DOHH2 (cell line): ENCODE measurements around the gene KRTAP25-1.

ENCODE experiments used
- H3F3A ChIP-seq: fragments of 200-600 bp; sonication (generic), shearing (Covaris generic); 2 replicates; pipeline ENCODE4 v1.6.0; 2016; ENCODE audit warnings: antibody characterized with exemption, mild to moderate bottlenecking; ENCODE audit not compliant: control insufficient read depth, insufficient read depth
- H3K27ac ChIP-seq: fragments of 200-600 bp; sonication (generic); 2 replicates; pipeline ENCODE4 v1.5.1; 2014; ENCODE audit warnings: low read depth, mild to moderate bottlenecking, low read length, moderate library complexity
- H3K27me3 ChIP-seq: fragments of 200-600 bp; sonication (generic); 2 replicates; pipeline ENCODE4 v1.6.1; 2014; ENCODE audit warnings: mild to moderate bottlenecking, low read length, mixed read lengths; ENCODE audit not compliant: control insufficient read depth
- H3K36me3 ChIP-seq: fragments of 200-600 bp; sonication (generic); 2 replicates; pipeline ENCODE4 v1.6.1; 2014; ENCODE audit warnings: mild to moderate bottlenecking, low read length, moderate library complexity, mixed read lengths; ENCODE audit not compliant: control insufficient read depth
- H3K4me1 ChIP-seq: fragments of 200-600 bp; sonication (generic); 2 replicates; pipeline ENCODE4 v1.6.1; 2014; ENCODE audit warnings: mild to moderate bottlenecking, low read length, mixed read lengths; ENCODE audit not compliant: control insufficient read depth
- H3K4me2 ChIP-seq: fragments of 200-600 bp; sonication (generic); 2 replicates; pipeline ENCODE4 v1.6.0; 2014; ENCODE audit warnings: mild to moderate bottlenecking, low read length, moderate library complexity
- H3K4me3 ChIP-seq: fragments of 200-600 bp; sonication (generic); 2 replicates; pipeline ENCODE4 v1.5.1; 2014; ENCODE audit warnings: mild to moderate bottlenecking, low read length, mixed read lengths
- H3K79me2 ChIP-seq: fragments of 200-600 bp; sonication (generic); 2 replicates; pipeline ENCODE4 v1.6.1; 2014; ENCODE audit warnings: mild to moderate bottlenecking, low read length, mixed read lengths; ENCODE audit not compliant: control insufficient read depth
- H3K9me2 ChIP-seq: fragments of 200-600 bp; sonication (generic); replicated peaks from 2 replicates; pipeline ENCODE4 v1.6.1; 2014; ENCODE audit warnings: mild to moderate bottlenecking, low read length, mixed read lengths; ENCODE audit not compliant: control insufficient read depth
- H3K9me3 ChIP-seq: fragments of 200-600 bp; sonication (generic); 2 replicates; pipeline ENCODE4 v1.6.1; 2014; ENCODE audit warnings: antibody characterized with exemption, low read length, mixed read lengths; ENCODE audit not compliant: control insufficient read depth, insufficient read depth
- H4K20me1 ChIP-seq: fragments of 200-600 bp; sonication (generic); 2 replicates; pipeline ENCODE4 v1.6.0; 2014; ENCODE audit warnings: low read depth, mild to moderate bottlenecking, antibody characterized with exemption, low read length, moderate library complexity; ENCODE audit not compliant: control insufficient read depth, insufficient read depth
- CTCF ChIP-seq: fragments of 200-600 bp; sonication (generic); IDR thresholded peaks from one replicate; pipeline ENCODE4 v1.5.1; 2014; ENCODE audit warnings: antibody characterized with exemption, mild to moderate bottlenecking, low read depth, low read length; ENCODE audit not compliant: poor library complexity, severe bottlenecking
- EZH2phosphoT487 ChIP-seq: fragments of 200-600 bp; sonication (generic); IDR thresholded peaks from 2 replicates; pipeline ENCODE4 v1.6.1; 2017; ENCODE audit warnings: borderline replicate concordance, mild to moderate bottlenecking, antibody characterized with exemption, low read length, moderate library complexity, mixed read lengths

Gene KRTAP25-1

GRCh38 chr21:30243691-30244090 is 45.6 kb downstream of the KRTAP25-1 start:
- TF ChIP-seq CTCF (no peak), EZH2phosphoT487 (no peak)
- Histone ChIP-seq H4K20me1 (no peaks in the 10 kb centered on the region), H3F3A (no peaks in the 10 kb centered on the region), H3K4me1 (no peaks in the 10 kb centered on the region), H3K9me2 (no peaks in the 10 kb centered on the region), H3K27me3 (no peaks in the 10 kb centered on the region), H3K4me2 (no peak overlapping the region), H3K4me3 (no peak overlapping the region), H3K9me3 (no peaks in the 10 kb centered on the region), H3K79me2 (no peaks in the 10 kb centered on the region), H3K36me3 (no peaks in the 10 kb centered on the region), H3K27ac (no peak overlapping the region)

- Histone ChIP-seq H3K4me1 (no peaks in the 10 kb centered on the region), H3K27ac (no peak overlapping the region)
- TF ChIP-seq CTCF (no peak), EZH2phosphoT487 (no peak)
Measured at GRCh38 chr21:30240661-30241060, 48.7 kb downstream of the KRTAP25-1 start.

More at GRCh38 chr21:30240661-30241060, 48.7 kb downstream of the KRTAP25-1 start:
- no peaks in the 10 kb centered on the region for H3K36me3 ChIP-seq
- no peaks in the 10 kb centered on the region for H3K79me2 ChIP-seq
- H4K20me1 ChIP-seq: no peaks in the 10 kb centered on the region
- H3K27me3 ChIP-seq: no peaks in the 10 kb centered on the region
- no peaks in the 10 kb centered on the region for H3K9me2 ChIP-seq
- no peak overlapping the region for H3K4me2 ChIP-seq
- no peaks in the 10 kb centered on the region for H3F3A ChIP-seq
- H3K9me3 ChIP-seq: no peaks in the 10 kb centered on the region
- H3K4me3 ChIP-seq: no peak overlapping the region
